GM10266 (cell line): Measurements from ENCODE around the gene GRM2.
"Not testable (repeated sequence)": the region's sequence is repeated elsewhere in the genome, so short reads cannot be mapped to it uniquely, and the experiment has no call there.

Experiments
- DNase-seq: peaks from one replicate; pipeline ENCODE4 v3.0.0; 2012; ENCODE audit errors: extremely low spot score
- CTCF ChIP-seq: IDR thresholded peaks from 2 replicates; pipeline ENCODE4 v1.5.1; 2012; ENCODE audit warnings: mild to moderate bottlenecking, low read depth; ENCODE audit not compliant: control insufficient read depth, insufficient read depth; ENCODE audit errors: missing control alignments

The GRM2 gene

GRCh38 chr3:51727500-51727899 lies 20.6 kb downstream of the GRM2 start:
- no peak for TF ChIP-seq CTCF
- no peak for DNase-seq

GRCh38 chr3:51729042-51729633 lies 22.3 kb downstream of the GRM2 start:
- no peak for DNase-seq

GRCh38 chr3:51733859-51734571 lies 27.1 kb downstream of the GRM2 start:
- DNase-seq: no peak
- no peak for TF ChIP-seq CTCF

More at GRCh38 chr3:51729042-51729633, 22.3 kb downstream of the GRM2 start:
- no peak for TF ChIP-seq CTCF

GRCh38 chr3:51734572-51734907 lies 27.7 kb downstream of the GRM2 start:
- TF ChIP-seq CTCF: no peak
- DNase-seq: peak; percentile 8

GRCh38 chr3:51735039-51735438 lies 28.2 kb downstream of the GRM2 start:
- no peak for DNase-seq
- no peak for TF ChIP-seq CTCF

GRCh38 chr3:51735950-51736349 lies 29.1 kb downstream of the GRM2 start:
- DNase-seq: no peak
- no peak for TF ChIP-seq CTCF

GRCh38 chr3:51739110-51739509 lies 32.2 kb downstream of the GRM2 start:
- no peak for DNase-seq
- TF ChIP-seq CTCF: no peak

- DNase-seq: not testable (repeated sequence)
These were observed 35.5 kb downstream of the GRM2 start for GRCh38 chr3:51742320-51742719.

GRCh38 chr3:51742978-51743377 lies 36.1 kb downstream of the GRM2 start:
- not testable (repeated sequence) for DNase-seq
